HG02973 (cell line): ENCODE results near the gene SLC9A9.
"Not testable (repeated sequence)": the region's sequence is repeated elsewhere in the genome, so short reads cannot be mapped to it uniquely, and the experiment has no call there.

Experiments used
- ATAC-seq: cut with Tn5 transposase; IDR thresholded peaks from one replicate; pipeline ENCODE4 v1.9.1; 2021; ENCODE audit warnings: moderate library complexity; ENCODE audit not compliant: unreplicated experiment

SLC9A9 gene

GRCh38 chr3:143478115-143478693 lies 370.1 kb downstream of the SLC9A9 start:
- no peak for ATAC-seq

DNA sequence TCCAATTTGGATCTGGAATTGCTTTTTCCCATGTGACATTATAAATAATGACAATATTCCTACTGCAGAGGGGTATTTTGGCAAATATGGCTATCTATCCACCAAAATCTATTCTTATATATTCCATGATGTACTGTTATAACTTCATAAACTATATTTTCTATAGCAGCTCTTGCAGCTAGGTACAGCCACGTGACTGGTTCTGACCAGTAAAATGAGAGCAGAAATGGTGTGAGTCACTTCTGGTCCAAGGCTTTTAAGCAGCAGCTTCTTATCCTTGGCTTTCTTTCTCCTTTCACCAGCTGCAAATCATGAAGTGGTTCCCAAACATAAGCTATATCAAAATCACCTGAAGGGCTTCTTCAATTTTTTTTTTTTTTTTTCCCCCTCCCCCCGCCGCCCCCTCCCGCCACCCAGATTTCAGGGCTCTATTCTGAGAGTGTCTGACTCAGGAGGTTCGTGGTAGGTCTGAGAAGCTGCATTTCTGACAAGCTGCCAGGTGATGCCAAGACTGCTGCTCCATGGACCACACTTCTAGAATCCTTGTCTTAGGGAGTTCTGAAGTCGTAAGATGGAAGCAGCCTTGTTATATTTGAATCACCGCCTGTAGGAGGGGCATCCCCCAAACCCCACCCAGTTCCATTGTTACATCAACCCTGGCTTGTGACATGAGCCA lies 371.2 kb downstream of the SLC9A9 start:
- ATAC-seq: no peak

- ATAC-seq: no peak
These were observed 372.3 kb downstream of the SLC9A9 start for GRCh38 chr3:143475981-143476380.

- ATAC-seq: no peak
These were observed 375.3 kb downstream of the SLC9A9 start for GRCh38 chr3:143472731-143473523.

DNA sequence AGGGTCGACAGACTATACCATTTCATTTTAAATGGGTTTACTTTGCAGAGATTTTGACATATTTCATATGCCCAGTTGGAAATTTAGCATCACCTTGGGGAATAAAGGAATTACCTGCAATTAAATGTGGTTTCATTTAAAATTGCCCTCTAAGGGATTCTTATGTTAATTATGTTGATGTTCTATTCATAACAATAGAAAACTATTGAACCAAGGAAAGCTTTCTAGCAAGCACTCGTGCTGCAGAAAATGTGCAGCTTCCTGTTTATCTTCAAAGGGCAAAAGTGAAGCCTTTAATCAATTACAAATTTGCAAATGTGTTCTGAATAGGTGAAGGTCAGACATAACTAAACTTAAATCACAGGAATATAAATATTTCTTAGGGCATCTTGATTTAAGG lies 376.6 kb downstream of the SLC9A9 start:
- ATAC-seq: no peak

- ATAC-seq: no peak
These were observed 379.1 kb downstream of the SLC9A9 start for GRCh38 chr3:143469159-143469558.

- no peak for ATAC-seq
These were observed 382.6 kb downstream of the SLC9A9 start for GRCh38 chr3:143465666-143466065.

GRCh38 chr3:143464850-143465249 lies 383.4 kb downstream of the SLC9A9 start:
- no peak for ATAC-seq

- no peak for ATAC-seq
These were observed 392.8 kb downstream of the SLC9A9 start for GRCh38 chr3:143455480-143455879.

GRCh38 chr3:143450632-143451031 lies 397.6 kb downstream of the SLC9A9 start:
- ATAC-seq: no peak

GRCh38 chr3:143447491-143447890 lies 400.8 kb downstream of the SLC9A9 start:
- no peak for ATAC-seq

DNA sequence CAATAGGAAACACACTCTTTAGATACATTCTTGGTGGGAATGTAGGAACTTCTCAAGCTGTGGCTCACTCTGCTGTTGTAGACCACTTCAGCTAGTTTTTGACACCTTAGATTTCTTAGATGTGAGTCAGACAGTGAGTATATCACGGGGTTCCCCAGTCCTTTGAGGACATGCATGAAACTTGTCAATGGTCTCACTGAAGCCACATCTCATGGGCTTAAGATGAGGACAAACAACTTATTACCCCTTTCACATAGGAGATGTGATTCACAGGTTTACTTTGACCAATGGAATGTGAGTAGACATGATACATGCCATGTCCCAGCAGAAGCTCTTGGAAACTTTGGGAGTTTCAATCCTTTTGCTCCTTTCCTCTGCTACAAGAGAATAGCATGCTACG lies 403.1 kb downstream of the SLC9A9 start:
- peak; percentile 86 for ATAC-seq

DNA sequence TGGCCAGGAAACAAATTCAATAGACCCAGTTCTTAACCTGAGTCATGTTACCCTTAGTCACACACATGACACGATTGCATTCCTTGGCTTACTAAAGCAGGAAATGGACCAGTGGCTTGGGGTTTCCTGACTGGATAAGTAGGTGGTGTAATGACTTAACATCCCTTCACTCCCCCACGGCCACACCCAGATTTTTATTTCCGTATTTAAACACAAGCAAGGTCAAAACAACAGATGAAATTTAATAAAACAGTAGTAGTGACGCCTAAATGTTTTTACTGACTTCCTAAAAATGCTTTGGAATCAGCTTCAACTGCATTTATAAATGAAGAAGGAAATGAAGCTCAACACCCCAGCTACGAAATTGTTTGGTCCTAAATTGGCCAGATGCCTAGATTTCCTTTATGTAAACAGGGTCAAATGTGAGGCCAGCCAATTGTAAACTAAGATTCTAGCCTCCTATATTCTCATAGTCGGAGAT lies 404.4 kb downstream of the SLC9A9 start:
- ATAC-seq: no peak

- ATAC-seq: no peak
These were observed 405.3 kb downstream of the SLC9A9 start for GRCh38 chr3:143442814-143443447.

DNA sequence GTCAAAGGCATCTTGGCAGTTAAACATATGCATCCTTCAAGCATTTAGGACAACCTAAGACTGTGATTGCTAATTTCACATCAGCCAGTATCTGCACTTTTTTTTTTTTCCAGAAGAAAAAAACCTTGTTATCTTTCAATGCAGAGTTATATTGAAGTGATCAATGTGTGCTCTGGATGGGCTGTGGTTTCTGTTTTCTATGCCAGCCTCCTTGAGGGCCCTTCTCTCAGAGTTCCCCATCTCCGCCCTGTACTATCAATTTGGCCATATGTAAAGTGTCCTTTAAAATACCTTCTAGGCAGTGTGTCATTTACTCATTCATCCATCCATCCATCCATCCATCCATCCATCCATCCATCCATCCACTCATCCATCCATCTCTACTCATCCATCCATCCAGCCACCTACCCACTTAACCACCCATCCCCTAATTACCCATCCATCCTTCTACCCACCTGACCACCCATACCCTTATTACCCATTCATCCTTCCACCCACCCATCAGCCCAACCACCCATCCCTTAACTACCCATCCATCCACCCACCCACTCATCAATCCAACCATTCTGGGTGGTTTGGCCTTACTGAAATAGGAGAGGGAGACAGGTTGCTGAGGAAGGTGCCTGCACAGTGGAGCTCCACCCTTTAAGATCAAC lies 406.6 kb downstream of the SLC9A9 start:
- ATAC-seq: no peak

DNA sequence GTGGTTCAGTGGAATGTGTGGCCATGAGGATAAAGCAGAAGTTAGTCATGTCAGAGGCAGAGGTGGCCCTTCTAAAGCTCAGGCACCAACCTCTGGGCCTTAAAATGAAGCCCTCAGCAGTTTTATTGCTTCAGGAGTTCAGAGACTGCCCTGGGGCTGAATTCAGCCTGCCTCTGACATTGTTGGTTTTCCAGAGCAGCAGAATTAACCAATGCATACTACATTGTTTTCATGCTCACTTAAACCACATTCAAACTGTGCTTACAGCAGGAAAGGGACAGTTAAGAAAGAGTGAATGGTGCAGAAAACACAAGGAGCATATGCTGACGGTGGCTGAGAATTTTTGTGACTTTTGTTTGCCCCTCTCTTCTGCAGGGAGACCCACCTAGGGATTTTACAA lies 408.5 kb downstream of the SLC9A9 start:
- no peak for ATAC-seq

GRCh38 chr3:143437405-143437804 lies 410.9 kb downstream of the SLC9A9 start:
- no peak for ATAC-seq

DNA sequence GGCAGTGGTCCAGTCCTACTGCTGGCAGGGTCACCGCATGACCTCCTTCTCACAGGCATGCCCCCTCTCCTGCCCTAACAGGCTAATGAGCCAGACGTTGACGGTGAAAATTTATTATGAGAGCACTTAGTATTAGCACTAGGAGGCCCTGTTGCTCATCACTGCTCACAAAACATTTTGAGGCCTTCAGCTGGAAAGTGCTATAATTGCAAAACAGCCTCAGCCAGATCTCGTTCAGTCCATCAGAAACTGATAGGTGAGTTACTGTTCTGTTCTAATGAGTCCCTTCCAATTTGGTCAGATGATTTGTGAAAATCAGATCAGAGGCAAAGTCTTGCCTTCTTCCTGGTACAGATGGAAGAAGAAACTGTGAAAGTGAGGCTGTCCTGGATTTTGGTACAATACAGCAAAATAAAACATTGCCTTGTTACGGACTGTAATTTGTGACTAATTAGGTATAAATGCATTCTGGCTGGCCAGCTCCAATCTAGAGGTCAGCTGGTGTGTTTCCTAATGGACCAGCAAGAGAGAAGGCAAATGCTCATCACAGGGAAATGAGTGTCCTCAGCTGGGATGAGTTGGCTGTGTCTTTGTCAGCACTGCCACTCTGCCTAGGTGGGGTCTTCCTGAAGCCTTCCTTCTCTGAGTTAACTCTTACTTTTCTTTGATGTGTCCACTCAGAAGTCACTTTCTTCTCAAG lies 411.9 kb downstream of the SLC9A9 start:
- no peak for ATAC-seq

- no peak for ATAC-seq
These were observed 414.4 kb downstream of the SLC9A9 start for GRCh38 chr3:143433787-143434378.

- not testable (repeated sequence) for ATAC-seq
These were observed 417.0 kb downstream of the SLC9A9 start for GRCh38 chr3:143431298-143431697.
